ENCODE results near the gene ACSS2.

The ACSS2 gene

GRCh38 chr20:34876406-34877282 lies at the start of gene ACSS2:
TSS of gene ACSS2 (plus strand) at chr20:34876612. CDS start at chr20:34876646, 34 bp downstream.
- in situ Hi-C loops (cut with MboI; ENCODE audit: low sequenced_read_pairs) = no loop called here

- in situ Hi-C loops (cut with MboI; ENCODE audit: low sequenced_read_pairs) = loop anchor here (25.0 kb wide), 1 partner anchor 608 kb away; the partner anchor contains the start of gene GDF5
These were observed 47.2 kb upstream of the ACSS2 start for GRCh38 chr20:34829191-34829590.

GRCh38 chr20:34831936-34832335 lies 44.5 kb upstream of the ACSS2 start:
- in situ Hi-C loops (cut with MboI; ENCODE audit: low sequenced_read_pairs) = loop anchor here (25.0 kb wide), 1 partner anchor 605 kb away; the partner anchor contains the start of gene GDF5

- in situ Hi-C loops (cut with MboI; ENCODE audit: low sequenced_read_pairs) = loop anchor here (25.0 kb wide), 1 partner anchor 603 kb away; the partner anchor contains the start of gene GDF5
These were observed 41.9 kb upstream of the ACSS2 start for GRCh38 chr20:34834459-34834893.

GRCh38 chr20:34842143-34842542 lies 34.3 kb upstream of the ACSS2 start:
- in situ Hi-C loops (cut with MboI; ENCODE audit: low sequenced_read_pairs) = loop anchor here (25.0 kb wide), 1 partner anchor 595 kb away; the partner anchor contains the start of gene GDF5

- in situ Hi-C loops (cut with MboI; ENCODE audit: low sequenced_read_pairs) = loop anchor here (25.0 kb wide), 1 partner anchor 594 kb away; the partner anchor contains the start of gene GDF5
These were observed 33.0 kb upstream of the ACSS2 start for GRCh38 chr20:34843421-34843820.

GRCh38 chr20:34848597-34848996 lies 27.8 kb upstream of the ACSS2 start:
- in situ Hi-C loops (cut with MboI; ENCODE audit: low sequenced_read_pairs) = loop anchor here (25.0 kb wide), 1 partner anchor 589 kb away; the partner anchor contains the start of gene GDF5

GRCh38 chr20:34849778-34850177 lies 26.6 kb upstream of the ACSS2 start:
- in situ Hi-C loops (cut with MboI; ENCODE audit: low sequenced_read_pairs) = loop anchor here (25.0 kb wide), 2 partner anchors 413 to 588 kb away; partner anchors contain the start of gene GDF5

GRCh38 chr20:34850969-34851368 lies 25.4 kb upstream of the ACSS2 start:
- in situ Hi-C loops (cut with MboI; ENCODE audit: low sequenced_read_pairs) = loop anchor here (25.0 kb wide), 1 partner anchor 411 kb away; no protein-coding TSS in a partner anchor

- in situ Hi-C loops (cut with MboI; ENCODE audit: low sequenced_read_pairs) = loop anchor here (25.0 kb wide), 1 partner anchor 410 kb away; no protein-coding TSS in a partner anchor
These were observed 24.1 kb upstream of the ACSS2 start for GRCh38 chr20:34852298-34852697.

- in situ Hi-C loops (cut with MboI; ENCODE audit: low sequenced_read_pairs) = loop anchor here (25.0 kb wide), 1 partner anchor 403 kb away; no protein-coding TSS in a partner anchor
These were observed 17.0 kb upstream of the ACSS2 start for GRCh38 chr20:34859367-34859766.

- in situ Hi-C loops (cut with MboI; ENCODE audit: low sequenced_read_pairs) = loop anchor here (25.0 kb wide), 1 partner anchor 402 kb away; no protein-coding TSS in a partner anchor
These were observed 16.4 kb upstream of the ACSS2 start for GRCh38 chr20:34859826-34860545.

GRCh38 chr20:34861386-34862084 lies 14.9 kb upstream of the ACSS2 start:
- in situ Hi-C loops (cut with MboI; ENCODE audit: low sequenced_read_pairs) = loop anchor here (25.0 kb wide), 1 partner anchor 401 kb away; no protein-coding TSS in a partner anchor

- in situ Hi-C loops (cut with MboI; ENCODE audit: low sequenced_read_pairs) = loop anchor here (25.0 kb wide), 1 partner anchor 400 kb away; no protein-coding TSS in a partner anchor
These were observed 13.7 kb upstream of the ACSS2 start for GRCh38 chr20:34862724-34863123.

- in situ Hi-C loops (cut with MboI; ENCODE audit: low sequenced_read_pairs) = loop anchor here (25.0 kb wide), 1 partner anchor 399 kb away; no protein-coding TSS in a partner anchor
These were observed 12.9 kb upstream of the ACSS2 start for GRCh38 chr20:34863421-34863965.

GRCh38 chr20:34864216-34864615 lies 12.2 kb upstream of the ACSS2 start:
- in situ Hi-C loops (cut with MboI; ENCODE audit: low sequenced_read_pairs) = loop anchor here (25.0 kb wide), 1 partner anchor 398 kb away; no protein-coding TSS in a partner anchor

- in situ Hi-C loops (cut with MboI; ENCODE audit: low sequenced_read_pairs) = loop anchor here (5.0 to 25.0 kb wide), 2 partner anchors 86 to 391 kb away; partner anchors contain the start of genes GSS and MYH7B
These were observed 5.0 kb upstream of the ACSS2 start for GRCh38 chr20:34871320-34871926.

GRCh38 chr20:34871966-34872621 lies 4.3 kb upstream of the ACSS2 start:
- in situ Hi-C loops (cut with MboI; ENCODE audit: low sequenced_read_pairs) = loop anchor here (5.0 to 25.0 kb wide), 2 partner anchors 85 to 390 kb away; partner anchors contain the start of genes GSS and MYH7B
